ENCODE results near the gene ORMDL1. TPM values are rescaled to one million over a fixed set of nuclear protein-coding genes. Genes with fewer than 3 reads are reported as not detected.

The ORMDL1 gene
- total and polyA plus RNA-seq, 2 of the 4 experiments (the other 2 are of a cell fraction) = 35.8 to 66.8 TPM

DNA sequence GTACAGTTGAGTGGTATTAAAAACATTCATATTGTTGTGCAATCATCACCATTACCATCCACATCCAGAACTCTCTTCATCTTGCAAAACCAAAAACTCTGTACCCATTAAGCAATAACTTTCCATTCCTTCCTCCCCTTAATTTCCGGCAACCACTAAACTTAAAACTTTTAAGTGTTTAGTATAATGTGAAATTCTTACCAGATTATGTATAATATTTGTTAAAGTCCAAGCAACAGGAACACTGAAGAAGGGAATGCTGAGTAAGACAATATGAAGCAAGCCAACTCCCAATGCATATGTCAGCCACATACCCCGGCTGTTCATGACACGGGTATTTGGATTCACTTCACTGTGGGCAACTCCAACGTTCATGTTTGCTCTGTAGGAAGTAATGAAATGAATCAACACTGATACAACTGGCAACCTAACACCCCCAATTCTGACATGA lies 1.9 kb downstream of the ORMDL1 start:
- WGBS, 2 experiments (ENCODE audit: extremely low coverage in 2 of 2, insufficient read length in 1 of 2) = no CpG with 5 or more reads among the region's 4 CpGs

More for the DNA sequence above, 1.9 kb downstream of the ORMDL1 start:
- no peak overlapping the region for H3K4ac ChIP-seq (ENCODE audit: low read depth, low read length)
- no peak overlapping the region for H4K5ac ChIP-seq (ENCODE audit: low read depth, low read length)
- peak overlapping the region; percentile 37; the same call in 1 of the 2 replicates for H3K14ac ChIP-seq (replicated peaks; ENCODE audit: low read depth, low read length)
- H2BK5ac ChIP-seq (ENCODE audit: low read depth, low read length, poor library complexity, severe bottlenecking) = no peak overlapping the region
- H3K27ac ChIP-seq (ENCODE audit: insufficient read depth, low read length) = peak overlapping the region; percentile 36; the same call in 1 of the 2 replicates
- no peak overlapping the region for H2BK15ac ChIP-seq (ENCODE audit: low read depth, low read length)
- no peak overlapping the region for H3K23ac ChIP-seq (ENCODE audit: low read depth, low read length)
- no peak overlapping the region for H3K4me3 ChIP-seq (ENCODE audit: insufficient read depth, low read depth, low read length)
- intact Hi-C loops (cut with micrococcal nuclease) (loop anchor here (10.0 kb wide), 1 partner anchor 533 kb away; the partner anchor contains the start of gene HIBCH), in situ Hi-C loops (cut with MboI; ENCODE audit: low sequenced_read_pairs) (no loop called here), dilution Hi-C loops (cut with HindIII; ENCODE audit: low sequenced_read_pairs, unreplicated experiment) (no loop called here)
- H3K9me3 ChIP-seq (ENCODE audit: control insufficient read depth, insufficient read depth, low read length) = no peaks in the 10 kb centered on the region
- H3K18ac ChIP-seq (ENCODE audit: low read depth, low read length) = no peak overlapping the region
- ATAC-seq (ENCODE audit: low read depth) (no peak), DNase-seq (peak; percentile 29)
- H3K56ac ChIP-seq (ENCODE audit: extremely low read depth, insufficient read depth, low read length) = no peak overlapping the region
- H3K79me1 ChIP-seq (ENCODE audit: low read depth in 1 of 2, low read length in 2 of 2) = peaks cover 28 to 47% of the 10 kb centered on the region in 2 experiments
- no peak overlapping the region for H2AFZ ChIP-seq (replicated peaks; ENCODE audit: low read length, poor library complexity)
- H3K9ac ChIP-seq (ENCODE audit: low read depth, low read length) = peak overlapping the region; percentile 52; the same call in 1 of the 2 replicates
- H4K8ac ChIP-seq (ENCODE audit: low read depth in 2 of 2, low read length in 2 of 2) = no peak overlapping the region
- ChIA-PET POLR2A (ENCODE audit: unreplicated experiment) (no interaction called here), CTCF (no interaction called here)
- H3K36me3 ChIP-seq (ENCODE audit: control insufficient read depth, insufficient read depth, low read length) = peaks cover 14% of the 10 kb centered on the region
- H2BK120ac ChIP-seq (ENCODE audit: low read depth, low read length) = no peak overlapping the region
- H4K91ac ChIP-seq (ENCODE audit: insufficient read depth, low read depth, low read length) = no peak overlapping the region
- no peak overlapping the region for H2AK9ac ChIP-seq (replicated peaks; ENCODE audit: low read depth, low read length, poor library complexity)
- no peak overlapping the region for H2BK20ac ChIP-seq (ENCODE audit: low read depth, low read length)
- H2AK5ac ChIP-seq (ENCODE audit: low read depth, low read length) = no peak overlapping the region
- no TSS peak for BruUV-seq (replicated peaks)
- H3K27me3 ChIP-seq (ENCODE audit: control insufficient read depth, insufficient read depth, low read length) = no peaks in the 10 kb centered on the region
- peaks cover 4% of the 10 kb centered on the region; the same call in 1 of the 2 replicates for H3K4me1 ChIP-seq (ENCODE audit: control insufficient read depth, insufficient read depth, low read length)
- no peaks in the 10 kb centered on the region; the same call in 1 of the 2 replicates for H3K9me1 ChIP-seq (ENCODE audit: insufficient read depth, low read length)
- TF ChIP-seq CEBPB (IDR thresholded peaks at IDR 0.05; ENCODE audit: low read depth, low read length) (peak; percentile 81), MAZ (IDR thresholded peaks at IDR 0.05; ENCODE audit: borderline replicate concordance, low read depth, low read length) (no peak), CTCF (conservative IDR thresholded peaks at IDR 0.05; ENCODE audit: low read depth, low read length) (no peak), RFX5 (IDR thresholded peaks at IDR 0.05; ENCODE audit: low read depth, low read length) (no peak), POLR2A (IDR thresholded peaks at IDR 0.05; ENCODE audit: low read depth, low read length) (no peak), SMC3 (IDR thresholded peaks at IDR 0.05; ENCODE audit: low read depth, low read length) (no peak), NFE2L2 (IDR thresholded peaks at IDR 0.05; ENCODE audit: low read depth, low read length) (no peak), BHLHE40 (IDR thresholded peaks at IDR 0.05; ENCODE audit: low read depth, low read length) (no peak), CHD1 (IDR thresholded peaks at IDR 0.05; ENCODE audit: low read depth, low read length) (no peak), MAFK (IDR thresholded peaks at IDR 0.05; ENCODE audit: low read depth, low read length) (peak; percentile 68), RAD21 (IDR thresholded peaks at IDR 0.05; ENCODE audit: low read length) (no peak), FOS (IDR thresholded peaks at IDR 0.05; ENCODE audit: low read depth, low read length) (no peak), USF2 (IDR thresholded peaks at IDR 0.05; ENCODE audit: low read depth, low read length) (no peak)
- peak overlapping the region; percentile 41 for H3K4me2 ChIP-seq (ENCODE audit: low read depth, low read length)
- H4K20me1 ChIP-seq (ENCODE audit: insufficient read depth, low read length) = peaks cover 3% of the 10 kb centered on the region

All from IMR-90 (cell line).